ENCODE data around the gene RIOK2. TPM values are rescaled to one million over a fixed set of nuclear protein-coding genes. Genes with fewer than 3 reads are reported as not detected.
"Not testable (repeated sequence)": the region's sequence is repeated elsewhere in the genome, so short reads cannot be mapped to it uniquely, and the experiment has no call there.

Gene RIOK2
- total RNA-seq, 1 donor from 2014 or later, result 30.5 TPM

DNA sequence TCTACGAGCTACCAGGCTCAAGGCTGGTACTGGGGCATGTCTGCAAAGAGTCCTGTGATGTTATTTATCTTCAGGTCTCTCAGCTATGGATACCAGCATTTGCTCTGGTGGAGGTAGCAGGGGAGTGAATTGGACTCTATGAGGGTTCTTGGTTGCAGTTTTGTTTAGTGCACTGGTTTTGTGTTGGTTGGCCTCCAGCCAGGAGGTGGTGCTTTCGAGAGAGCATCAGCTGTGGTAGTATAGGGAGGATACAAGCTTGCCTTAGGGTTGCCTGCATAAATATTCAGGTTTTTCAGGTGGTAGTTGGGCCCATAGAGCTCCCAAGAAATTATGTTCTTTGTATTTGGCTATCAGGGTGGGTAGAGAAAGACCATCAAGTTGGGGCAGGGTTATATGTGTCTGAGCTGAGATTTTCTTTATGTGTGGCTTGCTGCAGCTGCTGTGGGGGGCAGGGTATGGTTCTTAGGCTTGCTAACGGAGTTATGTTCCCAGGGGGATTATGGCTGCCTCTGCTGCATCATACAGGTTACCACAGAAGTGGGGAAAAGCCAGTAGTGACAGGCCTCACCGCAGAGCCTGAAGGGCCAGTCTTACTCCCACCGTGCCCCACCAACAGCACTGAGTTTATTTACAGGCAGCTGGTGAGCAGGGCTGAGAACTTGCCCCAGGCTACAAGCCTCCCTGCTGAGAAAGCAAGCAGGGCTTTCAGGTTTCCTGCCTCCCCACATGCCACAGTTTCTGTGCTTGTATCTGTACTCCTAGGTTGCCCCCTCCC is 9.7 kb upstream of the RIOK2 start:
- Mint-ChIP-seq H3K27ac (no peak overlapping the region), H3K36me3 (ENCODE audit: low read depth) (no peaks in the 10 kb centered on the region), H3K4me3 (ENCODE audit: low read depth) (no peak overlapping the region), H3K4me1 (ENCODE audit: low read depth) (peaks cover 4% of the 10 kb centered on the region), H3K9me3 (peaks cover 17% of the 10 kb centered on the region), H3K27me3 (ENCODE audit: low read depth) (peaks cover 5% of the 10 kb centered on the region)
- DNase-seq (ENCODE audit: low spot score), result no peak
- intact Hi-C loops (cut with micrococcal nuclease), result no loop called here

DNA sequence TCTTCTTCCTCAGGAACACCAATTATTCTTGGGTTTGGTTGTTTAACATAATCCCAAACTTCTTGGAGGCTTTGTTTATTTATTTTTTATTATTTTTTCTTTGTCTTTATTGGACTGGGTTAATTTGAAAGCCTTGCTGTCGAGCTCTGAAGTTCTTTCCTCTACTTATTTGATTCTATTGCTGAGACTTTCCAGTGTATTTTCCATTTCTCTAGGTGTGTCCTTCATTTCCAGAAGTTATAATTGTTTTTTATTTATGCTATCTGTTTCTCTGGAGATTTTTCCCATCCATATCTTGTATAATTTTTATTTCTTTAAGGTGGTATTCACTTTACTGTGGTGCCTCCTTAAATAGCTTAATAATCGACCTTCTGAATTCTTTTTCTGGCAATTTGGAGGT is 8.8 kb upstream of the RIOK2 start:
- no peak overlapping the region for H3K27ac Mint-ChIP-seq
- H3K27me3 Mint-ChIP-seq (ENCODE audit: low read depth), result peaks cover 5% of the 10 kb centered on the region
- no peak for DNase-seq (ENCODE audit: low spot score)
- peaks cover 17% of the 10 kb centered on the region for H3K9me3 Mint-ChIP-seq
- H3K4me1 Mint-ChIP-seq (ENCODE audit: low read depth), result peaks cover 4% of the 10 kb centered on the region
- no peak overlapping the region for H3K4me3 Mint-ChIP-seq (ENCODE audit: low read depth)
- no peaks in the 10 kb centered on the region for H3K36me3 Mint-ChIP-seq (ENCODE audit: low read depth)
- intact Hi-C loops (cut with micrococcal nuclease), result no loop called here

DNA sequence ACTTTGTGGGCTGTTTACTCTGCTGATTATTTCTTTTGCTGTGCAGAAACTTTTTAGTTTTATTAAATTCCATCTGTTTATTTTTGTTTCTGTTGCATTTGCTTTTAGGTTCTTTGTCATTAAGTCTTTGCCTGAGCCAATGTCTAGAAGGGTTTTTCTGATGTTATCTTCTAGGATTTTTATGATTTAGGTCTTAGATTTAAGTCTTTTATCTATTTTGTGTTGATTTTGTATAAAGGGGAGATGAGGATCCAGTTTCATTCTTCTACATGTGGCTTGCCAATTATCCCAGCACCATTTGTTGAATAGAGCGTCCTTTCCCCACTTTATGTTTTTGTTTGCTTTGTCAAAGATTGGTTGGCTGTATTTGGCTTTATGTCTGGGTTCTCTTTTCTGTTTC is 6.5 kb upstream of the RIOK2 start:
- H3K36me3 Mint-ChIP-seq (ENCODE audit: low read depth); DNase-seq (ENCODE audit: low spot score); H3K27ac Mint-ChIP-seq; H3K4me1 Mint-ChIP-seq (ENCODE audit: low read depth); H3K4me3 Mint-ChIP-seq (ENCODE audit: low read depth): not testable (repeated sequence)
- Mint-ChIP-seq H3K27me3 (ENCODE audit: low read depth) (peaks cover 12% of the 10 kb centered on the region), H3K9me3 (peaks cover 23% of the 10 kb centered on the region)
- intact Hi-C loops (cut with micrococcal nuclease), result loop anchor here (10.0 kb wide), 1 partner anchor 1635 kb away; the partner anchor contains the start of genes ARSK and SKIC3

DNA sequence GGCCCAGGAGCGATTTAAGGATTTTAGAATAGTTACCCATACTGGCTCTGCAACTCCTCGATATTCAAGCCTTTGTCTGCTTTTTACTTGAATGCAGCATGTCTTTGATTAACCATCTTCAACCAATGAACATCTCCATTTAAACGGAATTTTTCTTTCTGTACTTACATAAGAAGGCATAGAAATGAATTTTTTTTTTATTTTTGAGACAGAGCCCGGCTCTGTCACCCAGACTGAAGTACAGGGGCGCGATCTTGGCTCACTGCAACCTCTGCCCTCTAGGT is 825 bp upstream of the RIOK2 start:
- intact Hi-C loops (cut with micrococcal nuclease), result loop anchor here (1.0 to 10.0 kb wide), 7 partner anchors 249 to 1629 kb away; partner anchors contain the start of genes ARSK, CAST, RGMB and SKIC3
- Mint-ChIP-seq H3K4me1 (ENCODE audit: low read depth) (peaks cover 24% of the 10 kb centered on the region), H3K9me3 (peaks cover 12% of the 10 kb centered on the region), H3K27ac (peak overlapping the region; percentile 100), H3K36me3 (ENCODE audit: low read depth) (peaks cover 26% of the 10 kb centered on the region), H3K27me3 (ENCODE audit: low read depth) (peaks cover 9% of the 10 kb centered on the region), H3K4me3 (ENCODE audit: low read depth) (peak overlapping the region; percentile 89)
- DNase-seq (ENCODE audit: low spot score), result no peak

DNA sequence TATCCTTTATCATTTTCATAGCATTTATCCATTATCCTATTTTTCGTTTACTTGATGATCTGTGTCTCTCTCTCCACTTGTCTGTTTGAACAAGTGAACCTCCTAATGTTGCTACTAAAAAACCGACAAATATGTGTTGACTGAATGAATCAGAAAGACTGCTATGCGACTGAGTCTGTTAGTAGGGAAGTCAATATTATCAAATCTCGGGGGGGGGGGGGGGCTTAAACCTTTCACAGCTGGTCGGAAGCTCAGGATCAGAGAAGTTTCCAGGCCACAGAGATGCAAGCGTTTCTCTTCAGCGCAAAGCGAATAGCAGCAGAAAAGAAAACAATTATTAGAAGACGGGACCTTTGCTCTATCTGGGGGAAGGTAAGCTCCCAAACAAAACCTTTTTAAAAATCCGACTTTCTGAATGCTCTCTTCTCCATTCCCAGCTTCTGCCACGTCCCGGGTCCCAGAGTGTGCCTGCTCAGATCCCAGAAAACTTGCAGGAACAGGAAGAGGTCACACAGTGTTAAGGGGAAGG is 412 bp downstream of the RIOK2 start:
- Mint-ChIP-seq H3K27ac (peak overlapping the region; percentile 100), H3K9me3 (peaks cover 12% of the 10 kb centered on the region), H3K36me3 (ENCODE audit: low read depth) (peaks cover 39% of the 10 kb centered on the region), H3K4me1 (ENCODE audit: low read depth) (peaks cover 24% of the 10 kb centered on the region), H3K4me3 (ENCODE audit: low read depth) (peak overlapping the region; percentile 89), H3K27me3 (ENCODE audit: low read depth) (peaks cover 9% of the 10 kb centered on the region)
- no peak for DNase-seq (ENCODE audit: low spot score)
- intact Hi-C loops (cut with micrococcal nuclease), result loop anchor here (1.0 to 10.0 kb wide), 7 partner anchors 247 to 1628 kb away; partner anchors contain the start of genes ARSK, CAST, RGMB and SKIC3

DNA sequence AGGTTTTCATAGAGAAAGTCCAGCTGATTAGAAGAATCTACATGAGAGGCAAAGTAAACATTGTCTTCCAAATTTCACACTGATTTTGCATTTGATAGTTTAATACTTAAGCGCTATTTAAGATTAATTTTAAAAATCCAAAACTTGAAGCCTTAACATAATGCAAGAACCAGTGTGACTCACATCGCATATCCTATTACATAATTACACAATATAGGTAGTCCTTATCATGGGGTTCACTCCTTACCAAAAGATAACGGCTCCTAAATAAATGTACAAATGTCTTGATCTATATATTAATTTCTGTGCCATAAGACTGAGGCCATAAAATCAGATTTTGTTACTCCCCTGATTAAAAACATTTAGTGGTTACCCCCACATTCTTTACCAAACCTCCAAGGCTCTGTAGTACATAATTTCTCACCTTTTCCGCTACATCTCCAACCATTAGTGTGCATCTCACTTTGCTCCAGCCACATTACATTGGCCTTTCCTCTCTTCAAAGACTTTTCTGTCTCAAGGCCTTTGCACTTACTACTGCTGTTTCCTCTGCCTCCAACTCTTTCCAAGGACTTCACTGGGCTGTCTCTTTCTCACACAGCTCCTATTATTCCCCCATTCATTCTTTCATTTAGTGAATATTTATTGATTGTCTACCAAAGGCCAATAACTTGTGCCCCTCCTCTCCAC is 1.0 kb downstream of the RIOK2 start:
- H3K27me3 Mint-ChIP-seq (ENCODE audit: low read depth), result peaks cover 9% of the 10 kb centered on the region
- H3K4me1 Mint-ChIP-seq (ENCODE audit: low read depth), result peaks cover 24% of the 10 kb centered on the region
- H3K36me3 Mint-ChIP-seq (ENCODE audit: low read depth), result peaks cover 43% of the 10 kb centered on the region
- H3K4me3 Mint-ChIP-seq (ENCODE audit: low read depth), result peak overlapping the region; percentile 89
- H3K27ac Mint-ChIP-seq, result peak overlapping the region; percentile 100
- peaks cover 12% of the 10 kb centered on the region for H3K9me3 Mint-ChIP-seq
- intact Hi-C loops (cut with micrococcal nuclease), result loop anchor here (2.0 to 10.0 kb wide), 6 partner anchors 315 to 1627 kb away; partner anchors contain the start of genes ARSK, CAST, RGMB and SKIC3
- no peak for DNase-seq (ENCODE audit: low spot score)

DNA sequence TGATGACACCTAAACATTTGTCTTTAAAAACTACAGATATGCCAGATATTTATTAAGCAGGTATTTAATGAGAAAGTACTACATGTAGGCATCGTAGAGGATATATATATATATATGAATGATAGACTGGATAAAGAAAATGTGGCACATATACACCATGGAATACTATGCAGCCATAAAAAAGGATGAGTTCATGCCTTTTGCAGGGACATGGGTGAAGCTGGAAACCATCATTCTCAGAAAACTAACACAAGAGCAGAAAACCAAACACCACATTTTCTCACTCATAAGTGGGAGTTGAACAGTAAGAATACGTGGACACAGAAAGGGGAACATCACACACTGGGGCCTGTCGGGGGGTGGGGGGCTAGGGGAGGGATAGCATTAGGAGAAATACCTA is 3.6 kb downstream of the RIOK2 start:
- H3K27me3 Mint-ChIP-seq (ENCODE audit: low read depth); H3K4me3 Mint-ChIP-seq (ENCODE audit: low read depth); H3K27ac Mint-ChIP-seq; intact Hi-C loops (cut with micrococcal nuclease); H3K9me3 Mint-ChIP-seq; DNase-seq (ENCODE audit: low spot score): not testable (repeated sequence)
- Mint-ChIP-seq H3K4me1 (ENCODE audit: low read depth) (peaks cover 22% of the 10 kb centered on the region), H3K36me3 (ENCODE audit: low read depth) (peaks cover 56% of the 10 kb centered on the region)

DNA sequence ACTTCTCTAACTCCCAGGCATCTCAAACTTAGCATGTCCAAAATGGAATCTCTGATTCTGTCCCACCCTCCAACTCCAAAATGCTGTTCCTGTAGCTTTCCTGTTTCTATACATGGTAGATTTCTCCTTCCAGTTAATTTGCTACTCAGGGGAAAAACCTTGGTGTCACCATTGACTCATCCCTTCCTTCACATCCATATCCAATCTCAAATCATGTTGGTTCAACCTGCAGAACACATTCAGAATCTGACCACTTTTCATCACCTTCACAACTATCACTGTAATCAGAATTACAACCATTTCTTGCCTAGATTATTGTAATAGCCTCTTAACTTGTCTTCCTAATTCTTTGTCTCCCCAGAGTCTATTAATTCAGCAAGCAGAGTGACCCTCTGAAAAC is 10.8 kb downstream of the RIOK2 start:
- Mint-ChIP-seq H3K9me3 (no peaks in the 10 kb centered on the region), H3K36me3 (ENCODE audit: low read depth) (peaks cover 52% of the 10 kb centered on the region), H3K27ac (peak overlapping the region; percentile 38), H3K4me3 (ENCODE audit: low read depth) (no peak overlapping the region), H3K27me3 (ENCODE audit: low read depth) (no peaks in the 10 kb centered on the region), H3K4me1 (ENCODE audit: low read depth) (peaks cover 20% of the 10 kb centered on the region)
- intact Hi-C loops (cut with micrococcal nuclease), result no loop called here
- DNase-seq (ENCODE audit: low spot score), result no peak

DNA sequence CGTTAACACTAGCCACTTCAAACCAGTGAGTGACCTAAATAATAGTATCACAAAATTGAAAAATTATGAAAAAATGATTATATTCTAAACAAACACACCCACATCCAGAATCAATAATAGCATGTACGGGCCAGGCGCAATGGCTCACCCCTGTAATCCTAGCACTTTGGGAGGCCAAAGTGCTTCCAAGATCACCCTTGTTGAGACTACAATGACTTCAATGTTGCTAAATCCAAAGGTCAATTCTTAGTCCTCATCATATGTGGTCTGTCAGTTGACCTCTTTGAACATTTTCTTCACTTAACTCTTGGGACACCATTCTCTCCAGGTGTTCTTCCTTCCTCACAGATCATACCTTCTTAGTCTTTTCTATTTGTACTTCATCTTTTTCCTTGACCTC is 11.3 kb downstream of the RIOK2 start:
- intact Hi-C loops (cut with micrococcal nuclease), result no loop called here
- no peaks in the 10 kb centered on the region for H3K9me3 Mint-ChIP-seq
- no peak overlapping the region for H3K4me3 Mint-ChIP-seq (ENCODE audit: low read depth)
- DNase-seq (ENCODE audit: low spot score), result no peak
- peak overlapping the region; percentile 38 for H3K27ac Mint-ChIP-seq
- peaks cover 20% of the 10 kb centered on the region for H3K4me1 Mint-ChIP-seq (ENCODE audit: low read depth)
- H3K36me3 Mint-ChIP-seq (ENCODE audit: low read depth), result peaks cover 50% of the 10 kb centered on the region
- no peaks in the 10 kb centered on the region for H3K27me3 Mint-ChIP-seq (ENCODE audit: low read depth)

DNA sequence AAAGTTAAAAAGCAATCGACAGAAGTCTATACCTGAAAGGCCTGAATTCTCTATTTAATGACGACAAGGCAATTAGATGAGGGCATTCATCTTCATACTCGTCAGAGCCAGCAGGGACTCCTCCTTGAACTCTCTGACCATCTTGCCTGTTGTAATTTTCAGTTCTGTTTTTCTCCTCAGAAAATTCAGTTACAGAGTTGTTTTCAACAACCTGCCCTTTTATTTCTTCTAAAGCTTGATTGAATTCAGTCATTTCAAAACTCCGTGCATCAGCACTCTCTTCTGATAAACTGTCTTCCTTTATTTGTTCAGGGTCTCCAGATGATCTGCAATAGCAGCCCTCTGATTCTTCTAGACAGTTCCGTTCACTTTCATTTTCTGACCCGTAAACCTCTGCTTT is 15.6 kb downstream of the RIOK2 start:
- intact Hi-C loops (cut with micrococcal nuclease), result no loop called here
- no peak for DNase-seq (ENCODE audit: low spot score)
- Mint-ChIP-seq H3K4me1 (ENCODE audit: low read depth) (peaks cover 31% of the 10 kb centered on the region), H3K4me3 (ENCODE audit: low read depth) (peak overlapping the region; percentile 49), H3K9me3 (no peaks in the 10 kb centered on the region), H3K27me3 (ENCODE audit: low read depth) (no peaks in the 10 kb centered on the region), H3K27ac (peak overlapping the region; percentile 93), H3K36me3 (ENCODE audit: low read depth) (peaks cover 47% of the 10 kb centered on the region)

DNA sequence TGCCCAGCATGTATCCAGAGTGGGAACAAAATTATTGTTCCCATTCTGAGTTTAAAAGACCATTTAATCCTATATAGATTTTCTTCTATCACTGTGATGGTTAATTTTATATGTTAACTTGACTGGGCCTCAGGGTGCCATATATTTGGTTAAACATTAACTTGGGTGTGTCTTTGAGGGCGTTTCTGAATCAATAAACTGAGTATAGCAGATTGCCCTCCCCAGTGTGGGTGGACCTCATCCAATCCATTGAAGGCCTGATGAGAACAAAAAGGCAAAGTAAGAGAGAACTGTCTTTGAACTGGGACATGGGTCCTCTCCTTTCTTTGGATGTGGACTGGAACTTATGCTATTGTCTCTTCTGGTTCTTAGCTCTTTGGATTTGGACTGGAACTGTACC is 17.3 kb downstream of the RIOK2 start:
- Mint-ChIP-seq H3K4me3 (ENCODE audit: low read depth) (no peak overlapping the region), H3K4me1 (ENCODE audit: low read depth) (peaks cover 24% of the 10 kb centered on the region), H3K27me3 (ENCODE audit: low read depth) (no peaks in the 10 kb centered on the region), H3K9me3 (no peaks in the 10 kb centered on the region), H3K27ac (no peak overlapping the region), H3K36me3 (ENCODE audit: low read depth) (peaks cover 47% of the 10 kb centered on the region)
- intact Hi-C loops (cut with micrococcal nuclease), result no loop called here
- DNase-seq (ENCODE audit: low spot score), result no peak

DNA sequence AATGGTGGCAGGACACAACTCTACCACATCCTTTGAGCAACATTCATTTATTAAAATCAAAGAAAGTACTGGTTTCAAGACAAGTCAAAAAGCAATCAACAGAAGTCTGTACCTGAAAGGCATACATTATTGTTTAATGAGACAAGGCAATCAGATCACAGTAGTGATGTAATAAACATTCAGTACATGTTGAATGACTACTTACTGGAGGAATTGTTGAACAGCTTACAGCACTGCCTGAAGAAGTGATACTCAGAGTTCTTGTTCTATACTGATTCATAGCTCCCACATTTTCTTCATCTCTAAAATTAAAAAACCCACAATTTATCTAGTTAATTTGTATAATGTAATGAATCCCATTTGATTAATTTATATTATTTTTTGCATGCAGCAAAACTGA is 18.2 kb downstream of the RIOK2 start:
- Mint-ChIP-seq H3K36me3 (ENCODE audit: low read depth) (peaks cover 56% of the 10 kb centered on the region), H3K27me3 (ENCODE audit: low read depth) (no peaks in the 10 kb centered on the region), H3K4me3 (ENCODE audit: low read depth) (no peak overlapping the region), H3K27ac (no peak overlapping the region), H3K9me3 (no peaks in the 10 kb centered on the region), H3K4me1 (ENCODE audit: low read depth) (peaks cover 24% of the 10 kb centered on the region)
- no peak for DNase-seq (ENCODE audit: low spot score)
- intact Hi-C loops (cut with micrococcal nuclease), result loop anchor here (5.0 kb wide), 2 partner anchors 373 to 553 kb away; no protein-coding TSS in a partner anchor

DNA sequence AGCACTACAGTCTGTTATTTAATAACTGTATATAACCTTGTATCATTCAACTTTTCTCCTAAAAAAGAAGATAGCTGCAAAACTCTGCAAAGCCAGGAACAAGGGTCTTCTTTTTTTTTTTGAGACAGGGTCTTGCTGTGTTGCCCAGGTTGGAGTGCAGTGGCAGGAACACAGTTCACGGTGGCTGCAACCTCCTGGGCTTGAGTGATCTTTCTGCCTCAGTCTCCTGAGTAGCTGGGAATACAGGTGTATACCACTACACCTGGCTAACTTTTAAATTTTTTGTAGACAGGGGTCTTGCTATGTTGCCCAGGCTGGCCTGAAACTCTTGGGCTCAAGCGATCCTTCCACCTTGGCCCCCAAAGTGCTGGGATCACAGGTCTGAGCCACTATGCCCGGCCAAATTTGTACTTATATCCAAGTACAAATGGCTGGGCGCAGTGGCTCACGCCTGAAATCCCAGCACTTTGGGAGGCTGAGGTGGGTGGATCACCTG is 19.2 kb downstream of the RIOK2 start:
- Mint-ChIP-seq H3K4me1 (ENCODE audit: low read depth) (peaks cover 24% of the 10 kb centered on the region), H3K4me3 (ENCODE audit: low read depth) (no peak overlapping the region), H3K36me3 (ENCODE audit: low read depth) (peaks cover 66% of the 10 kb centered on the region), H3K9me3 (peaks cover under 1% of the 10 kb centered on the region), H3K27ac (no peak overlapping the region), H3K27me3 (ENCODE audit: low read depth) (no peaks in the 10 kb centered on the region)
- intact Hi-C loops (cut with micrococcal nuclease), result loop anchor here (1.0 to 5.0 kb wide), 5 partner anchors 167 to 552 kb away; no protein-coding TSS in a partner anchor
- no peak for DNase-seq (ENCODE audit: low spot score)
